GM21360 (cell line): ENCODE results near the gene NEK9.

Experiments used
- ATAC-seq: cut with Tn5 transposase; IDR thresholded peaks from one replicate; pipeline ENCODE4 v1.9.1; 2021; ENCODE audit warnings: mild to moderate bottlenecking, moderate library complexity; ENCODE audit not compliant: unreplicated experiment

The NEK9 gene

DNA sequence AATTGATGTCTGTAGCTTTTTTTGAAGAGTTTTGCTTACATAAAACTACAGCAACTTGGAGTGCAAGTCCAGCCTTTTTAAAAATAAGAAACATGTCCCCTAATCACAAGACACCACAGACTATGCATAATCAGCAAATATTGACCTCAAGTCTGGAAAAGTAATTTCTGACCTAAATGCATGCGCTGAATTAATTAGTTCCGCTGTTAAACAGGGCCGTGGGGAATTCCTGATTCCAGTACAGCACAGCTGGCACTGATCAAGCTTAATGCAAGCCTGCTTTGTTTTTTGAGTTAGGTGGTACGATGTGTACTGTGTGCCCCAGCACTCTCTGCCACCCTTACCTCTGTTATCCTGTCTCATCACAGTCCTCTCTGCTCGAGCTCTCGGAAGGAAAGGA, 84.8 kb downstream of the NEK9 start:
- no peak for ATAC-seq

DNA sequence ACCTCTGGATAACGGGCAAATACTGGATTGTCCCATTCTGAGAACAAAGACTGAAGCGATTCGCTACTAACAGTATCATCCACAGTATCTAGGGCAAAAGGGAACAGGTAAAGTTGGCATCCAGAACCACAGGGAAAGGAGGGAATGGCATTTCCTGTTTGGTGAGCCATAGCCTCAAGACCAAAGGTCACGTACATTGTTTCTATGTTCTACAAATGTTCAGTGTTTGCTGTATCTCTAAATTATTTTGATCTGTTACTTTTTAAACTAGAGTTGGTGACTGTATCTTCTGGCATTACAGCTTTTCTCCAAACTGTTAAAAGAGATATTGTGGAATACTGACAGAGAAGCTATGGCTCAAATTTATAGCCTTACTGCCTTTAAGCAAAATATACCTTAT, 85.2 kb downstream of the NEK9 start:
- ATAC-seq, result no peak

DNA sequence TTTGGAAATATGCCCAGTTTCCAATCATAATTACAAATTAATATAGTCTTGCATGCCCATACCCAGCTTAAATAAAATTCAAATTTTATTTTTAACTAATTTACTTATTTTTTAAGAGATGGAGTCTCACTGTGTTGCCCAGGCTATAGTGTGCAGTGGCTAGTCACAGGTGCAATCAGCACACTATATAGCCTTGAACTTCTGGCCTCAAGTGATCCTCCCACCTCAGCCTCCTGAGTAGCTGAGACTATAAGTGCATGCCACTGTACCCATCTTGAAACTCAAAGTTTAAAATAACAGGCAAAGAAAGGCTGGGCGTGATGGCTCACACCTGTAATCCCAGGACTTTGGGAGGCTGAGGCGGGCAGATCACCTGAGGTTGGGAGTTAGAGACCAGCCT, 85.9 kb downstream of the NEK9 start:
- no peak for ATAC-seq

DNA sequence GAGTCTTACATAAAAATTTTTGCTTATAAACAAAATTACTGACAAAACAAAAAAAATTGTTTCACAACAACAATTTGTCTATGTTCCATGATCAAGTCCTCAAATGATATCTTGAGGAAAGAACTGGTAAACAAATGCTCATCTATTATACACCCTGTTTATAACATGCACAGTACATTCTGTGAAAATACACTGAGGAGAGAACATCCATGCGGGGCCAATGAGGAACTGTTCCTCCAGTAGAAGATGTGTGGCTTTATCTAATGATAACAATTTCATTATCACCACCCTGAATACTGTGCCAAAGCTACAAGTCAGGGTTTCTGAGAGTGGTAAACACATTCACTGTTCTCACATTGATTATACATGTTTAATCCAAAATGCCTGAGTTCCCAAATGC, 86.3 kb downstream of the NEK9 start:
- ATAC-seq, result no peak

DNA sequence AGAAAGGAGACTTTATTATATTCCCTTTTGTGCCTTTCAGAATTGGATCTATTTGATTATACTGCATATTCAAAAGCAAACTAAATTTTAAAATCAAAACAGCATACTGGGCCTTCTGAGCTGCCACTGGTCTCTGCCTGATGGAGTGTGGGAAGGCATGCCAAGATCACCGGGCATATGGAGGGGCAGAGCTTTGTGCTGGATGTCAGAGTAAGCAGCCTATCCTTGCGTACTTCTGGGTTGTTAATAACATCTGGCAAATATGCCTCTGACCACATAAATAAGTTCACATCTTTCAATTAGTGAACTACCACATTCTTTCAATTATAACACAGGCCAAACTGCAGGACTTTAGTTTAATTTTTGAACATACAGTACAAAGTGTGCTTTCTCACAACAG, 93.9 kb downstream of the NEK9 start:
- ATAC-seq, result no peak

DNA sequence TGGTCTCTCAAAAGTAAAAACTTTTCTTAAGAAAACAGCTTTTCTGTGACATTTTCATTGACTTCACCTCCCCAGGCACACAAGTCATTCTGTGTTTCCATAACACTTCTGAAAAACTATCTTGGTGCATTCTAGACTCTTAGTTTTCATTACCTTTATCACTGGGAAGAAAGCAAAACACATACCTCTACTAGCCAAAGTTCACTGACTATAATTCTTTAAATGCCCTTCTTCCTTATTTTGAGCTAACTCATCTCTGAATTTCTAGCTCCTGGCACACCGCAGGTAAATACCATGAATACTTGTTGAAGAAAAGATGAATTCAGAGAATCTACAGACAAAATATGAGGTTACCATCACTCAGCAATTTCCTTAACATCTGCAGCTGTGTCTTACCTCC, 96.7 kb downstream of the NEK9 start:
- ATAC-seq, result no peak
